Measurements from ENCODE around the gene GFPT2. TPM values are rescaled to one million over a fixed set of nuclear protein-coding genes. Genes with fewer than 3 reads are reported as not detected.

Gene GFPT2
- total and polyA plus RNA-seq, 9 of the 15 experiments (the other 6 are each of a cell fraction or from before 2014, with no cell fraction given): 0.07 to 0.14 (median 0.08) TPM; not detected in 6

- Histone ChIP-seq H3K4me1 (replicated peaks in 1 of 2; ENCODE audit: control insufficient read depth in 2 of 2, insufficient read depth in 2 of 2, low read length in 2 of 2) (peaks cover 10 to 12% of the 10 kb centered on the region in 2 experiments; a peak in 4 of 5 replicates), H4K20me1 (replicated peaks; ENCODE audit: control insufficient read depth, insufficient read depth, low read length) (peaks cover 11% of the 10 kb centered on the region), H3K9me1 (ENCODE audit: control insufficient read depth, insufficient read depth, low read length) (peaks cover 2% of the 10 kb centered on the region), H3K4me3 (no peak overlapping the region), H2AFZ (ENCODE audit: low read depth, low read length) (no peak overlapping the region), H3K79me2 (ENCODE audit: control insufficient read depth, insufficient read depth, low read length) (no peaks in the 10 kb centered on the region), H3K4me2 (ENCODE audit: insufficient read depth, low read length) (no peak overlapping the region), H3K27me3 (ENCODE audit: control insufficient read depth in 2 of 2, insufficient read depth in 2 of 2, low read length in 2 of 2) (peaks cover 34 to 69% of the 10 kb centered on the region in 2 experiments), H3K9ac (ENCODE audit: insufficient read depth in 1 of 2, low read depth in 2 of 2, low read length in 2 of 2) (no peak overlapping the region), H3K9me3 (replicated peaks; ENCODE audit: control insufficient read depth, insufficient read depth, low read depth, low read length) (no peaks in the 10 kb centered on the region), H3K36me3 (ENCODE audit: control insufficient read depth, insufficient read depth, low read length) (no peaks in the 10 kb centered on the region), H3K27ac (ENCODE audit: extremely low read depth, low read depth, low read length) (no peak overlapping the region)
- FAIRE-seq: no peak
- no TSS peak for BruUV-seq (replicated peaks)
- DNase-seq (ENCODE audit: extremely low read depth in 1 of 4, low spot score in 3 of 4): no peak
- POLR2A ChIA-PET: interaction anchor here (0.5 to 0.6 kb wide), 2 partner anchors 134 to 590 kb away, joined by 3 read pairs; no protein-coding TSS in a partner anchor
- in situ Hi-C loops (cut with MboI) (no loop called here), intact Hi-C loops (cut with micrococcal nuclease) (no loop called here)
- no peak for ATAC-seq
- WGBS (ENCODE audit: insufficient coverage, low coverage, missing lambda C conversion rate): 2% methylated on average over 3 of the region's 3 CpGs
- CTCF ChIA-PET (ENCODE audit: low intra/inter-chr PET ratio): no interaction called here
- TF ChIP-seq EP400 (IDR thresholded peaks at IDR 0.05) (no peak), TCF7L2 (IDR thresholded peaks at IDR 0.05; ENCODE audit: low read depth, low read length) (no peak), ZNF764 (CRISPR knock-in tag; IDR thresholded peaks at IDR 0.05; ENCODE audit: low read depth) (no peak), MAX (CRISPR knock-in tag; IDR thresholded peaks at IDR 0.05) (no peak), MAFG (tag; conservative IDR thresholded peaks at IDR 0.05) (no peak), PPARD (CRISPR knock-in tag; IDR thresholded peaks at IDR 0.05) (no peak), BRF1 (IDR thresholded peaks at IDR 0.05; ENCODE audit: borderline replicate concordance, extremely low read depth, insufficient read length) (no peak), SFPQ (IDR thresholded peaks at IDR 0.05; ENCODE audit: low read depth, low read length) (no peak), ZNF398 (CRISPR knock-in tag; IDR thresholded peaks at IDR 0.05) (no peak), TCF15 (CRISPR knock-in tag; IDR thresholded peaks at IDR 0.05) (no peak), NR2C2 (CRISPR knock-in tag; IDR thresholded peaks at IDR 0.05) (no peak), NR2C2 (tag; IDR thresholded peaks at IDR 0.05) (no peak), DEAF1 (CRISPR knock-in tag; IDR thresholded peaks at IDR 0.05) (no peak), NRF1 (conservative IDR thresholded peaks at IDR 0.05 in 1 of 2, IDR thresholded peaks at IDR 0.05 in 1 of 2) (no peak), ZNF239 (CRISPR knock-in tag; IDR thresholded peaks at IDR 0.05) (no peak)
- TF ChIP-seq, protein P1, sequence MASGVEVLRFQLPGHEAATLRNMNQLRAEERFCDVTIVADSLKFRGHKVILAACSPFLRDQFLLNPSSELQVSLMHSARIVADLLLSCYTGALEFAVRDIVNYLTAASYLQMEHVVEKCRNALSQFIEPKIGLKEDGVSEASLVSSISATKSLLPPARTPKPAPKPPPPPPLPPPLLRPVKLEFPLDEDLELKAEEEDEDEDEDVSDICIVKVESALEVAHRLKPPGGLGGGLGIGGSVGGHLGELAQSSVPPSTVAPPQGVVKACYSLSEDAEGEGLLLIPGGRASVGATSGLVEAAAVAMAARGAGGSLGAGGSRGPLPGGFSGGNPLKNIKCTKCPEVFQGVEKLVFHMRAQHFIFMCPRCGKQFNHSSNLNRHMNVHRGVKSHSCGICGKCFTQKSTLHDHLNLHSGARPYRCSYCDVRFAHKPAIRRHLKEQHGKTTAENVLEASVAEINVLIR (CRISPR knock-in tag; IDR thresholded peaks at IDR 0.05): no peak
These were observed 20.3 kb downstream of the GFPT2 start for GRCh38 chr5:180332861-180333260.

Data from K562 (cell line).